Left hindlimb (tissue), 1 donor: Measurements from ENCODE around the gene ZAR1.
"Not testable (repeated sequence)": the region's sequence is repeated elsewhere in the genome, so short reads cannot be mapped to it uniquely, and the experiment has no call there.

Experiments
- DNase-seq: peaks from one replicate; pipeline ENCODE4 v3.0.0-alpha.2; 2018

The ZAR1 gene

GRCh38 chr4:48490012-48490679 is at the start of gene ZAR1:
Gene ZAR1 (plus strand): TSS chr4:48490252. CDS start chr4:48490292, 40 bp downstream.
- DNase-seq = peak; percentile 37

GRCh38 chr4:48440914-48441313 is 49.1 kb upstream of the ZAR1 start:
- not testable (repeated sequence) for DNase-seq

- DNase-seq = no peak
Observed at GRCh38 chr4:48445704-48446103, 44.3 kb upstream of the ZAR1 start.

GRCh38 chr4:48446642-48447041 is 43.4 kb upstream of the ZAR1 start:
- no peak for DNase-seq

- no peak for DNase-seq
Observed at GRCh38 chr4:48449151-48449550, 40.9 kb upstream of the ZAR1 start.

- DNase-seq = no peak
Observed at GRCh38 chr4:48450740-48451139, 39.3 kb upstream of the ZAR1 start.

- not testable (repeated sequence) for DNase-seq
Observed at GRCh38 chr4:48451656-48452055, 38.4 kb upstream of the ZAR1 start.

- DNase-seq = no peak
Observed at GRCh38 chr4:48454591-48454990, 35.5 kb upstream of the ZAR1 start.

GRCh38 chr4:48461000-48461399 is 29.1 kb upstream of the ZAR1 start:
- no peak for DNase-seq

- DNase-seq = no peak
Observed at GRCh38 chr4:48462363-48462762, 27.7 kb upstream of the ZAR1 start.

- no peak for DNase-seq
Observed at GRCh38 chr4:48467442-48467841, 22.6 kb upstream of the ZAR1 start.

- DNase-seq = no peak
Observed at GRCh38 chr4:48467891-48468290, 22.2 kb upstream of the ZAR1 start.

GRCh38 chr4:48470137-48470536 is 19.9 kb upstream of the ZAR1 start:
- no peak for DNase-seq

- no peak for DNase-seq
Observed at GRCh38 chr4:48470570-48470969, 19.5 kb upstream of the ZAR1 start.

GRCh38 chr4:48472794-48473193 is 17.3 kb upstream of the ZAR1 start:
- DNase-seq = no peak

- no peak for DNase-seq
Observed at GRCh38 chr4:48475770-48476169, 14.3 kb upstream of the ZAR1 start.

- no peak for DNase-seq
Observed at GRCh38 chr4:48478273-48478672, 11.8 kb upstream of the ZAR1 start.

GRCh38 chr4:48481581-48481980 is 8.5 kb upstream of the ZAR1 start:
- DNase-seq = no peak

GRCh38 chr4:48483006-48483776 is 6.9 kb upstream of the ZAR1 start, which contains the start of gene SLC10A4:
Gene SLC10A4 (plus strand): TSS chr4:48483343. CDS start chr4:48483562, 219 bp downstream.
- peak; percentile 34 for DNase-seq

- DNase-seq = no peak
Observed at GRCh38 chr4:48483777-48484493, 6.1 kb upstream of the ZAR1 start.

GRCh38 chr4:48484494-48485168 is 5.4 kb upstream of the ZAR1 start:
- no peak for DNase-seq

GRCh38 chr4:48489683-48490011 is 405 bp upstream of the ZAR1 start:
- no peak for DNase-seq
